IMR-90 (cell line): ENCODE data around the gene ASH1L. TPM values are rescaled to one million over a fixed set of nuclear protein-coding genes. Genes with fewer than 3 reads are reported as not detected.

Experiments
- ATAC-seq: fragments of 200-7000 bp; cut with Tn5 transposase; 2 replicates; pipeline ENCODE4 v1.9.1; 2020; ENCODE audit warnings: low read depth, mild to moderate bottlenecking, moderate library complexity
- BruUV-seq: library from RNA; stranded (reverse); fragments of 400-500 nt; replicated peaks from 2 replicates; lab custom pipeline; 2021; lab: Mats Ljungman, UMichigan
- CTCF ChIA-PET: fragments of 300-600 bp; formaldehyde crosslinking; extraction: SDS; loops from one replicate; lab custom pipeline; 2021; ENCODE audit warnings: antibody characterized with exemption; lab: Yijun Ruan, JAX
- POLR2A ChIA-PET: fragments of 300-600 bp; sonication (Branson Sonifier 250); formaldehyde crosslinking; loops from one replicate; lab custom pipeline; 2022; ENCODE audit warnings: antibody characterized with exemption; ENCODE audit not compliant: unreplicated experiment; lab: Charles Lee
- DNase-seq: peaks from one replicate; pipeline ENCODE4 v3.0.0; 2013
- H2AFZ ChIP-seq: replicated peaks from 2 replicates; pipeline ENCODE3; 2013; ENCODE audit warnings: low read length, mild to moderate bottlenecking; ENCODE audit not compliant: poor library complexity
- H2AK5ac ChIP-seq: 2 replicates; pipeline ENCODE4 v1.6.1; 2013; ENCODE audit warnings: low read depth, low read length, inconsistent platforms
- H2AK9ac ChIP-seq: replicated peaks from 2 replicates; pipeline ENCODE3; 2013; ENCODE audit warnings: mild to moderate bottlenecking, low read depth, low read length, moderate library complexity; ENCODE audit not compliant: poor library complexity
- H2BK120ac ChIP-seq: 2 replicates; pipeline ENCODE4 v1.6.1; 2013; ENCODE audit warnings: low read depth, low read length, inconsistent platforms
- H2BK15ac ChIP-seq: 3 replicates; pipeline ENCODE4 v1.6.1; 2013; ENCODE audit warnings: low read depth, low read length, inconsistent platforms
- H2BK20ac ChIP-seq: 2 replicates; pipeline ENCODE4 v1.6.1; 2013; ENCODE audit warnings: low read depth, mild to moderate bottlenecking, inconsistent platforms, low read length, moderate library complexity
- H2BK5ac ChIP-seq: 2 replicates; pipeline ENCODE4 v1.6.1; 2013; ENCODE audit warnings: mild to moderate bottlenecking, low read depth, low read length, inconsistent platforms; ENCODE audit not compliant: poor library complexity, severe bottlenecking
- H3K14ac ChIP-seq: replicated peaks from 2 replicates; pipeline ENCODE4 v1.6.1; 2013; ENCODE audit warnings: low read depth, low read length, inconsistent platforms
- H3K18ac ChIP-seq: 2 replicates; pipeline ENCODE4 v1.6.1; 2013; ENCODE audit warnings: low read depth, low read length, control low read depth
- H3K23ac ChIP-seq: 2 replicates; pipeline ENCODE4 v1.6.1; 2013; ENCODE audit warnings: low read depth, low read length, inconsistent platforms
- H3K27ac ChIP-seq: 2 replicates; pipeline ENCODE4 v1.5.1; 2013; ENCODE audit warnings: mild to moderate bottlenecking, control low read depth, low read length; ENCODE audit not compliant: insufficient read depth
- H3K27me3 ChIP-seq: 2 replicates; pipeline ENCODE4 v1.6.1; 2013; ENCODE audit warnings: low read length; ENCODE audit not compliant: control insufficient read depth, insufficient read depth
- H3K36me3 ChIP-seq: 2 replicates; pipeline ENCODE4 v1.6.1; 2013; ENCODE audit warnings: low read length, mixed read lengths; ENCODE audit not compliant: control insufficient read depth, insufficient read depth
- H3K4ac ChIP-seq: 2 replicates; pipeline ENCODE4 v1.6.1; 2013; ENCODE audit warnings: low read depth, low read length, inconsistent platforms
- H3K4me1 ChIP-seq: 2 replicates; pipeline ENCODE4 v1.6.1; 2013; ENCODE audit warnings: low read length, mixed read lengths; ENCODE audit not compliant: control insufficient read depth, insufficient read depth
- H3K4me2 ChIP-seq: 2 replicates; pipeline ENCODE4 v1.6.1; 2013; ENCODE audit warnings: low read depth, mild to moderate bottlenecking, control low read depth, low read length, moderate library complexity
- H3K4me3 ChIP-seq: 2 replicates; pipeline ENCODE4 v1.5.1; 2013; ENCODE audit warnings: low read depth, mild to moderate bottlenecking, control low read depth, low read length, moderate library complexity; ENCODE audit not compliant: insufficient read depth
- H3K56ac ChIP-seq: 2 replicates; pipeline ENCODE4 v1.6.1; 2013; ENCODE audit warnings: low read length, inconsistent platforms; ENCODE audit not compliant: insufficient read depth; ENCODE audit errors: extremely low read depth
- H3K79me1 ChIP-seq, 2 experiments: 2 replicates each; pipeline ENCODE4 v1.6.1; 2013; ENCODE audit warnings: low read length in 2 of 2, inconsistent platforms in 1 of 2, low read depth in 1 of 2
- H3K9ac ChIP-seq: 2 replicates; pipeline ENCODE4 v1.6.1; 2013; ENCODE audit warnings: low read depth, low read length, control low read depth
- H3K9me1 ChIP-seq: 2 replicates; pipeline ENCODE4 v1.6.1; 2013; ENCODE audit warnings: low read length, inconsistent platforms; ENCODE audit not compliant: insufficient read depth
- H3K9me3 ChIP-seq: 2 replicates; pipeline ENCODE4 v1.6.1; 2013; ENCODE audit warnings: low read length; ENCODE audit not compliant: control insufficient read depth, insufficient read depth
- H4K20me1 ChIP-seq: 2 replicates; pipeline ENCODE4 v1.6.1; 2013; ENCODE audit warnings: low read length, inconsistent platforms; ENCODE audit not compliant: insufficient read depth
- H4K5ac ChIP-seq: 2 replicates; pipeline ENCODE4 v1.6.1; 2013; ENCODE audit warnings: mild to moderate bottlenecking, low read depth, low read length, control low read depth
- H4K8ac ChIP-seq, 2 experiments: 2 replicates each; pipeline ENCODE4 v1.6.1; 2013; ENCODE audit warnings: low read depth in 2 of 2, low read length in 2 of 2, control low read depth in 1 of 2, inconsistent platforms in 1 of 2
- H4K91ac ChIP-seq: 2 replicates; pipeline ENCODE4 v1.6.1; 2013; ENCODE audit warnings: low read depth, low read length, inconsistent platforms; ENCODE audit not compliant: insufficient read depth
- CEBPB ChIP-seq: IDR thresholded peaks from 2 replicates; pipeline ENCODE4 v1.6.1; 2012; ENCODE audit warnings: low read depth, low read length, improper control_type of control experiment
- CHD1 ChIP-seq: IDR thresholded peaks from 2 replicates; pipeline ENCODE4 v1.6.1; 2012; ENCODE audit warnings: low read depth, low read length, improper control_type of control experiment
- FOS ChIP-seq: fragments of 150-350 bp; IDR thresholded peaks from 2 replicates; pipeline ENCODE4 v1.6.1; 2016; ENCODE audit warnings: low read depth, low read length
- MAFK ChIP-seq: IDR thresholded peaks from 2 replicates; pipeline ENCODE4 v1.6.1; 2012; ENCODE audit warnings: low read depth, low read length, improper control_type of control experiment
- MAZ ChIP-seq: IDR thresholded peaks from 2 replicates; pipeline ENCODE4 v1.6.1; 2012; ENCODE audit warnings: low read depth, mild to moderate bottlenecking, low read length, improper control_type of control experiment, moderate library complexity, borderline replicate concordance
- MXI1 ChIP-seq: IDR thresholded peaks from 2 replicates; pipeline ENCODE4 v1.6.1; 2012; ENCODE audit warnings: low read depth, mild to moderate bottlenecking, low read length, moderate library complexity, borderline replicate concordance
- NFE2L2 ChIP-seq: fragments of 150-350 bp; IDR thresholded peaks from 2 replicates; pipeline ENCODE4 v1.6.1; 2016; ENCODE audit warnings: low read depth, mild to moderate bottlenecking, low read length
- POLR2A ChIP-seq: IDR thresholded peaks from 2 replicates; pipeline ENCODE4 v1.6.1; 2012; ENCODE audit warnings: mild to moderate bottlenecking, low read depth, low read length
- RAD21 ChIP-seq: IDR thresholded peaks from 2 replicates; pipeline ENCODE4 v1.6.1; 2012; ENCODE audit warnings: low read length, improper control_type of control experiment
- RCOR1 ChIP-seq: IDR thresholded peaks from 2 replicates; pipeline ENCODE4 v1.6.1; 2012; ENCODE audit warnings: mild to moderate bottlenecking, low read length, improper control_type of control experiment; ENCODE audit not compliant: insufficient replicate concordance
- RFX5 ChIP-seq: IDR thresholded peaks from 2 replicates; pipeline ENCODE4 v1.8.0; 2012; ENCODE audit warnings: low read depth, mild to moderate bottlenecking, low read length, moderate library complexity
- SMC3 ChIP-seq: fragments of 150-350 bp; IDR thresholded peaks from 2 replicates; pipeline ENCODE4 v1.6.1; 2016; ENCODE audit warnings: low read depth, mild to moderate bottlenecking, antibody characterized with exemption, low read length, moderate library complexity
- WGBS, 2 experiments: methylation state at CpG; one replicate each; pipeline versions ENCODE4 v1.1.5 to v1.1.7; 2013; ENCODE audit warnings: missing lambda C conversion rate in 2 of 2; ENCODE audit not compliant: insufficient read length in 1 of 2; ENCODE audit errors: extremely low coverage in 2 of 2; 5-methylcytosine and 5-hydroxymethylcytosine counted together
- dilution Hi-C: fragments of 300-500 bp; cut with HindIII; formaldehyde crosslinking; loops from one replicate; pipeline ENCODE4 v1.14.3; 2018; ENCODE audit warnings: low sequenced_read_pairs; ENCODE audit not compliant: unreplicated experiment
- in situ Hi-C: fragments of 300-500 bp; cut with MboI; formaldehyde crosslinking; loops from 3 replicates; pipeline ENCODE4 v1.14.3; 2019; ENCODE audit warnings: low sequenced_read_pairs, inconsistent platforms, mixed read lengths
- intact Hi-C: fragments of 100-400 bp; cut with micrococcal nuclease; formaldehyde crosslinking; loops from 2 replicates; pipeline ENCODE4 v1.10.0; 2022
- polyA plus RNA-seq, 3 experiments: library from polyadenylated mRNA; depleted of rRNA; stranded (reverse); fragments of >200 nt; gene quantifications; 2 replicates each; pipeline ENCODE4 v1.2.3, GENCODE V29; 2012; ENCODE audit warnings: low replicate concordance in 1 of 3
- total RNA-seq: library from RNA; depleted of rRNA; stranded (reverse); fragments of >200 nt; gene quantifications from 2 replicates; pipeline ENCODE4 v1.2.3, GENCODE V29; 2012
- TF ChIP-seq, protein P1 (sequence below): fragments of 150-350 bp; IDR thresholded peaks from 2 replicates; pipeline ENCODE4 v1.6.1; 2016; ENCODE audit warnings: low read depth, mild to moderate bottlenecking, low read length, moderate library complexity, borderline replicate concordance
- TF ChIP-seq, protein P2 (sequence below): conservative IDR thresholded peaks from 2 replicates; pipeline ENCODE4 v1.5.1; 2012; ENCODE audit warnings: mild to moderate bottlenecking, low read depth, low read length, improper control_type of control experiment

ASH1L gene
- total and polyA plus RNA-seq, 2 of the 4 experiments (the other 2 are of a cell fraction): 13.7 to 18.5 TPM

DNA sequence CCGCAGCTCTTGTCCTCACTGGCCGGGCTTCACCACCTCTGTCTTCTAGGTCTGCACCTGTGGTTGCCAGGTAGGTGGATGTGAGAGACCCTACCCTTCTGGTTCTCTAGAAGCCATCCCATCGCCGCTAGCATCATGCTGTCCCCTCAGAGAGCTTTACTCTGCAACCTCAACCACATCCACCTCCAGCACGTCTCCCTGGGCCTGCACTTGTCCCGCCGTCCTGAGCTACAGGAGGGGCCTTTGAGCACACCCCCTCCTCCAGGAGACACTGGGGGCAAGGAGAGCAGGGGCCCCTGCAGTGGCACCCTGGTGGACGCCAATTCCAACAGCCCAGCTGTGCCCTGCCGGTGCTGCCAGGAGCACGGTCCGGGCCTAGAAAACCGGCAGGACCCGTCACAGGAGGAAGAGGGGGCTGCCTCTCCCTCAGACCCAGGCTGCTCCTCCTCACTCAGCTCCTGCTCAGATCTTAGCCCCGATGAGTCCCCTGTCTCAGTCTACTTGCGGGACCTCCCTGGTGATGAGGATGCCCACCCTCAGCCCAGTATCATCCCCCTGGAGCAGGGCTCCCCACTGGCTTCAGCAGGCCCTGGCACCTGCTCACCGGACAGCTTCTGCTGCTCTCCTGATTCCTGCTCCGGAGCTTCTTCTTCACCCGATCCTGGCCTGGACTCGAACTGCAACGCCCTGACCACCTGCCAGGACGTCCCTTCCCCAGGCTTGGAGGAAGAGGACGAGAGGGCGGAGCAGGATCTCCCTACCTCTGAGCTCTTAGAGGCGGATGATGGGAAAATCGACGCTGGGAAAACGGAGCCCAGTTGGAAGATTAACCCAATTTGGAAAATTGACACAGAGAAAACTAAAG lies 240.7 kb downstream of the ASH1L start:
- Histone ChIP-seq H3K9me1 (peaks cover 16% of the 10 kb centered on the region; the same call in 1 of the 2 replicates), H3K4me1 (peaks cover 18% of the 10 kb centered on the region; the same call in 1 of the 2 replicates), H3K18ac (no peak overlapping the region), H3K79me1 (peaks cover 9 to 59% of the 10 kb centered on the region in 2 experiments), H4K5ac (no peak overlapping the region), H3K56ac (no peak overlapping the region), H2AK9ac (peak overlapping the region; percentile 96), H4K8ac (peak overlapping the region; percentile 29 to 54; a peak in 2 of 4 replicates), H3K27me3 (no peaks in the 10 kb centered on the region), H3K9ac (peak overlapping the region; percentile 73), H4K20me1 (peaks cover 20% of the 10 kb centered on the region), H3K4ac (peak overlapping the region; percentile 69), H3K27ac (0 out of 2 replicates have a peak overlapping the region, but pooled peaks have one; percentile 11), H3K36me3 (peaks cover 18% of the 10 kb centered on the region), H3K9me3 (no peaks in the 10 kb centered on the region), H4K91ac (no peak overlapping the region; the same call in 1 of the 2 replicates), H2AK5ac (peak overlapping the region; percentile 71; the same call in 1 of the 2 replicates), H3K23ac (peak overlapping the region; percentile 89), H3K4me2 (peak overlapping the region; percentile 91), H2AFZ (peak overlapping the region; percentile 64), H3K14ac (peak overlapping the region; percentile 3; the same call in 1 of the 2 replicates), H2BK15ac (no peak overlapping the region), H2BK20ac (no peak overlapping the region), H2BK5ac (no peak overlapping the region), H3K4me3 (peak overlapping the region; percentile 90), H2BK120ac (no peak overlapping the region)
- POLR2A ChIA-PET: no interaction called here
- CTCF ChIA-PET: interaction anchor here (1.2 kb wide), 1 partner anchor 71 kb away, joined by 6 read pairs; no protein-coding TSS in a partner anchor
- 35% methylated on average over 6 of the region's 27 CpGs; no CpG with 5 or more reads in 1 of the 2 experiments for WGBS, 2 experiments
- ATAC-seq: no peak
- dilution Hi-C loops: no loop called here
- in situ Hi-C loops: no loop called here
- intact Hi-C loops: loop anchor here (2.0 to 10.0 kb wide), 4 partner anchors 49 to 325 kb away; partner anchors contain the start of genes CLK2, MTX1 and THBS3
- BruUV-seq: no TSS peak
- no peak for DNase-seq
- TF ChIP-seq MAFK: no peak
- no peak for TF ChIP-seq RFX5
- TF ChIP-seq, protein P1, sequence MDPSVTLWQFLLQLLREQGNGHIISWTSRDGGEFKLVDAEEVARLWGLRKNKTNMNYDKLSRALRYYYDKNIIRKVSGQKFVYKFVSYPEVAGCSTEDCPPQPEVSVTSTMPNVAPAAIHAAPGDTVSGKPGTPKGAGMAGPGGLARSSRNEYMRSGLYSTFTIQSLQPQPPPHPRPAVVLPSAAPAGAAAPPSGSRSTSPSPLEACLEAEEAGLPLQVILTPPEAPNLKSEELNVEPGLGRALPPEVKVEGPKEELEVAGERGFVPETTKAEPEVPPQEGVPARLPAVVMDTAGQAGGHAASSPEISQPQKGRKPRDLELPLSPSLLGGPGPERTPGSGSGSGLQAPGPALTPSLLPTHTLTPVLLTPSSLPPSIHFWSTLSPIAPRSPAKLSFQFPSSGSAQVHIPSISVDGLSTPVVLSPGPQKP: no peak
- TF ChIP-seq, protein P2, sequence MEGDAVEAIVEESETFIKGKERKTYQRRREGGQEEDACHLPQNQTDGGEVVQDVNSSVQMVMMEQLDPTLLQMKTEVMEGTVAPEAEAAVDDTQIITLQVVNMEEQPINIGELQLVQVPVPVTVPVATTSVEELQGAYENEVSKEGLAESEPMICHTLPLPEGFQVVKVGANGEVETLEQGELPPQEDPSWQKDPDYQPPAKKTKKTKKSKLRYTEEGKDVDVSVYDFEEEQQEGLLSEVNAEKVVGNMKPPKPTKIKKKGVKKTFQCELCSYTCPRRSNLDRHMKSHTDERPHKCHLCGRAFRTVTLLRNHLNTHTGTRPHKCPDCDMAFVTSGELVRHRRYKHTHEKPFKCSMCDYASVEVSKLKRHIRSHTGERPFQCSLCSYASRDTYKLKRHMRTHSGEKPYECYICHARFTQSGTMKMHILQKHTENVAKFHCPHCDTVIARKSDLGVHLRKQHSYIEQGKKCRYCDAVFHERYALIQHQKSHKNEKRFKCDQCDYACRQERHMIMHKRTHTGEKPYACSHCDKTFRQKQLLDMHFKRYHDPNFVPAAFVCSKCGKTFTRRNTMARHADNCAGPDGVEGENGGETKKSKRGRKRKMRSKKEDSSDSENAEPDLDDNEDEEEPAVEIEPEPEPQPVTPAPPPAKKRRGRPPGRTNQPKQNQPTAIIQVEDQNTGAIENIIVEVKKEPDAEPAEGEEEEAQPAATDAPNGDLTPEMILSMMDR: no peak
- no peak for TF ChIP-seq CEBPB
- no peak for TF ChIP-seq NFE2L2
- no peak for TF ChIP-seq RAD21
- TF ChIP-seq FOS: no peak
- no peak for TF ChIP-seq MAZ
- TF ChIP-seq RCOR1: no peak
- TF ChIP-seq CHD1: no peak
- no peak for TF ChIP-seq POLR2A
- TF ChIP-seq MXI1: no peak
- no peak for TF ChIP-seq SMC3
